ENCODE results near the gene EGF.

The EGF gene

GRCh38 chr4:109966891-109967481 is 54.3 kb downstream of the EGF start:
- no peak for FAIRE-seq

DNA sequence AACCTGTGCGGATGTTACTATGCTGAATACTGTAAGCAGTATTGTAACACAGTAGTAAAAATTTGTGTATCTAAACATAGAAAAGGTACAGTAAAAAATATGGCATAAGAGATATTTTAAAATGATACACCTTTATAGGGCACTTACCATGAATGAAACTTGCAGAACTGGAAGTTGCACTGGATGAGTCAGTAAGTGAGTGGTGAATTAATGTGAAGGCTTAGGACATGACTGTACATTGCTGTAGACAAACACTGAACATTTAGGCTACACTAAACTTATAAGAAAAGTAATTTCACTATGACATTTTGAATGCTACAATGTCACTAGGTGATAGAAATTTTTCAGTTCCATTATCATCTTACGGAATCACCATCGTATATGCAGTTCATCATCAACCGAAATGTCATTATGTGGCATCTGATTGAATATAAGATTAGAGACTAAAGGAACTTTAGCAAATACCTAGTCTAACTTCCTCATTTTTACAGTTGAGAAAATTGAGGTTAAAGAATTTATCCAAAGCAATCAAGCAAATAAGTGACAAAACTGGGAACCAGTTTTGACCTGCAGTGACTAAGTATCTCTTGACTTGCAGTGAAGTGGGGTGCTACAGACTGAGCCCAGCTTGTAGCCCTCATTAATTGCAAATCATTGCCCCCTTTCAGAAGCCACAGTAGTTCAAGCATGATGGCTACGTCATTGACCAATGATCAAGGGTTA is 55.3 kb downstream of the EGF start:
- FAIRE-seq, result no peak

GRCh38 chr4:109969087-109969486 is 56.4 kb downstream of the EGF start:
- FAIRE-seq, result no peak

DNA sequence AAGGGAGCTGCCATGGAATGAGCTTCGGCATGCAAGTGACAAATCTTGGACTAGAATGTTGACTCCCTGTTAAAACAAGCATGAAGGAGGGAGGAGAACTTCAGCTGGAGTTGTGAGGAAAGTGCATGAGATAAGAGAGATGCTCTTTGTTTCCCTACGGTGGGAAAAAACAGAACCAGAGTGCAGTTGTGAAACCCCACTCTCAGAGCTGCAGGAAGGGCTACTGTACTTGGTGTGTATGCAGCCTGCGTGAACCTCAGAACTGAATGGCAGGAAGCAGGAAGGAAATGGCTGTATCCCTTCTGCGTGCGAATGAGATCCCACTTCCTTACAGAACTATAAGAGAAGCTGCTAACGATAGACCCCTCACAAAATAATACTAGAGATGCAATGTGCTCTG is 57.2 kb downstream of the EGF start:
- FAIRE-seq, result no peak

DNA sequence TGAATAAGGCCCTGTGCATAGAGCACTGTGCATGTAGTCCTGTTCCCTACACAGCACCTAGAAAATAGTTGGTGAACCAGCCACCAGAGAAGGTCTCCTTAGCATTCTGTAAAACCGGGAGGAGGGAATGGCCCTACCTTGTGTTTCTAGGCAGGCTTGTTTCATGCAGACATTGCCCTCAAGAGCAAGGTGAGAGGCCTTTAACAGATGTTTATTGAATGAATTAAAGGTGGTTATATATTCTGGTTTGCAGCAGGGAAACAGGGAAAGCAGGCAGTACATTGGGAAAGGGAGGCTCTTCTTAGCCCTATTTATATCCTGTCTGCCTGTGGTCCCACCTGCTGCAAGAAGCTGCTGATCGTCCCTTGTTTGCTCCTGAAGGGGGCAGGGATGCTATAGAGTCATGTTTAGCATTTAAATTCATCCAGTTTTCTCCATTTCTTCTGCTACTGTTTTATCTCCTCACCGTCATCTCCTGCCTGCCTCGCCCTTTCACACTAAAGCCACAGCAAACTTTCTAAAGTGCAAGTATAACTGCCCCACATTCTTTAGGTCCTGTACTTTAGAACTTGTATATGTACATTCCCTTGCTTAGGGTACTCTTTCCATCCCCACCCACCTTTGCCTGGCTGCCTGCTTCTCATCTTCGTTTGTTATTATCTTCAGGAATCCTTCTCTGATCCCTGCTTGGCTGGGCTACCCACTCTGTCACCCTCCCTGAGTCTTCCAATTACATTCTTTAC is 60.3 kb downstream of the EGF start:
- no peak for FAIRE-seq

DNA sequence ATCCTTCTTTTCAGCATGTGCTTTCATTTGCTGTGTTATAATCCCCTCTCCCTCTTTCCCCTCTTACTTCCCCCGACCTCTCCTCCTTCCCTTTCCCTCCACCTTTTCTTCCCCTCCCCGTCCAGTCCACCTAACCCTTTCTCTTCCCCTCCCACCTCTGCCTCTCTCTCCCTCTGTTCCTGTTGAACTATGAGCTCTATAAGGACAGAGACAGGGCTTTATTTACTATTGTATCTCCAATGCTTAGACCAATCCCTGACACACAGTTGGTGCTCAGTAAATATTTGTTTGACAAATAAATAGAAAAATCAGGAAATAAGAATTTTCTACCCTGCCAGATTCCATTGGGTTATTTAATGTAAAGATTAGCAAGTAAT is 60.8 kb downstream of the EGF start:
- no peak for FAIRE-seq

DNA sequence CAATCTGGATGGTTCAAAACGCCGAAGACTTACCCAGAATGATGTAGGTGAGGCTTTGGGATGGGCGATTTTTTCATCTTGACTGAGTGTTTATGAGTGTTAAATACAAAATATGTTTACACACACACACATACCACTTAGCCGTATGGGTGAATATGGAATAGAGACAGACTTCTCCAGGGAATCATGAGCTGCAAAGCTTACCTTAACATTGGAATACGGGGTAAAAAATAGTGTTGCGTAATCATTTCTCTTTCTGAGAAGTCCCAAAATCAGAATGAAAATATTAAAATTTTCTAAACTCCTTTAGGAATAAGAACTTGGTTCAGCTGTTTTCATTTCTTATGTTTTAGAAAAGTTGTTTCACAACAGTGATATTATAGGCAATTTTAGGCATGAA is 63.5 kb downstream of the EGF start:
- FAIRE-seq, result no peak

- FAIRE-seq, result peak; percentile 96
These were observed 65.3 kb downstream of the EGF start for GRCh38 chr4:109977854-109978501.

- no peak for FAIRE-seq
These were observed 66.2 kb downstream of the EGF start for GRCh38 chr4:109978704-109979454.

DNA sequence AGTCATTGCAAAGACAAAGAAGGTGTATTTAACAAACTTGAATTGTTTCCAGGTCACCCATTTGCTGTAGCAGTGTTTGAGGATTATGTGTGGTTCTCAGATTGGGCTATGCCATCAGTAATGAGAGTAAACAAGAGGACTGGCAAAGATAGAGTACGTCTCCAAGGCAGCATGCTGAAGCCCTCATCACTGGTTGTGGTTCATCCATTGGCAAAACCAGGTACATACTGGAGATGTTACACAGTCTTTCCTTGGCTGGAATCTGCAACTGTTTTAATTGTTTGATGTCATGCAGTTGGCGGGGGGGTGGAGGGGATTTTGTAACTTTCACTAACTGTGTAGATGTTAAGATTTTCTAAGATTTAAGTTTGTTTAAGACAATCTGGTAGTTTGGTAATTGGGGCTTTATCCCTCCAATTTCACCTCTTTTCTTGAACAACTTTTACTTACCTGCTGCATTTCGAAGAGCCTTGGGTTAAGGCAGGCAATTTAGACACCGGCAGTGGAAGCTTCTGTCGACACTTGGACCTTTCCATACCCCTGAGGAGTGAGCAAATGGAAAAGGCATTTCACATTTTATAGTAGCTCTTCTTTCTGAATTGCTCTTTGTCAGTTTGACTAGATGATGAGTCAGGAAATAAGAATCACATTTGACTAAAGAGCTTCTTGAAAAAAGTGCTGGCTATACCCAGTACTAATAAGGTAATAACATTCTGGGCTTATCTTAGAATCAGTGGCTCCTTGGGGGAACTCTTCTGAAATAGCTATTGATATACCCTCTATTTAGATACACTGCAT is 67.4 kb downstream of the EGF start:
- FAIRE-seq, result no peak

GRCh38 chr4:109981936-109982335 is 69.3 kb downstream of the EGF start:
- FAIRE-seq, result no peak

DNA sequence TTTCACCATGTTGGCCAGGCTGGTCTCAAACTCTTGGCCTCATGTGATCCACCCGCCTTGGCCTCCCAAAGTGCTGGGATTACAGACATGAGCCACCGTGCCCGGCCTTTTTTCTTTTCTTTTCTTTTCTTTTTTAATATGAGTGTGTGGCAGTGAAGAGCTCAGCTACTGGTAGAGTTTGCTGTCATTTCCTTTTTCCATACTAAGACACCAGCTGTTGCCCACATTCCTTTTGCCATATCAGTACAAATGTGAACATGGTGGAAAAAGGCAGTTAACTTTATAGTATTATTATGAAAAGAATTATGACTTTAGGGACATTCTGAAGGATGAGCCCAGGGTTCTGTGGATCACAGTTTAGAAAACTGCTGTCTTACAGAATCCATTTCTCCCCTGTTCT is 69.8 kb downstream of the EGF start:
- no peak for FAIRE-seq

DNA sequence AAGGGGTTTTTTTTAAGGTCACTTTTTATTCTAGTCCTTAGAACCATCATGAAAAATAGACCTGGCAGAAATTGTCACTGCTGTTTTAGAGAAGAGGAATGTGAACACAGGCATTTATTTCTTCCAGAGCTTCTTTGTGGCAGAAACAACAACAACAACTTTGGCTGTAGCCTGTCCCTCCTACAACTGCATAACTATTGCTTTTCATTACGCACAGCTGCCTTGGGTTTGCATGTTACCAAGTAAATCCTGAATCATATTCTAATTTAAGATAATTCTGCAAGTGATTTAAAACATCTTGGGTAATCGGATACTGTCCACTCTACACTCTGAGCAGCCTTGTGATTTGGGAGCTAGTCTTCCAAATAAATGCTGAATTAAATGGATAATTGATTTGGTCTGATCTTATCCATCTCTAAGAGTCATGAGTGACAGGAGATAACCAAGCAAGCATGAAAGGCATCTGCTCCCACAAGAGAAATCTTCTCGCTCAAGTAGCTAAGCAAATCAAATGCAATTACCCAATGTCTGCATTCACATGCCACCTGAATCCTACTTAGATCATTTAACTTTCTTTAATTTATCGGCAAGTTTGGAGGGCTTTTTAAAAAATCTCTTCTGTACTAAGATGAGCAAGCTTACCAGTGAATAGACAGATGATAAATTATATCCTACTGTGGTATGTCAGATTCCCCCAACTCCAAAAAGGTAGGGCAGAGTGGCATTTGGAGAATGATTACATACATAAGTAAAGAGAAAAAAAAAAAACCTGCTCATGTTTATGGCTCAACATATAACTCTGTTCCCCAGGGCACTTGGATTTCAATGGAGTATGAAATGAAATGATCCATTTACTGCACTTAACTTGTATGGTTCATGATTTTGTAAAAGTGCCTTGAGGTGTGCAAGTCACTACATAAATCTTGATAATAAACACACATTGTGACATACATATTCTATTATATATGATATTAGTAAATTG is 73.6 kb downstream of the EGF start:
- FAIRE-seq, result no peak

- no peak for FAIRE-seq
These were observed 76.4 kb downstream of the EGF start for GRCh38 chr4:109989044-109989443.

- FAIRE-seq, result no peak
These were observed 76.9 kb downstream of the EGF start for GRCh38 chr4:109989618-109990017.

DNA sequence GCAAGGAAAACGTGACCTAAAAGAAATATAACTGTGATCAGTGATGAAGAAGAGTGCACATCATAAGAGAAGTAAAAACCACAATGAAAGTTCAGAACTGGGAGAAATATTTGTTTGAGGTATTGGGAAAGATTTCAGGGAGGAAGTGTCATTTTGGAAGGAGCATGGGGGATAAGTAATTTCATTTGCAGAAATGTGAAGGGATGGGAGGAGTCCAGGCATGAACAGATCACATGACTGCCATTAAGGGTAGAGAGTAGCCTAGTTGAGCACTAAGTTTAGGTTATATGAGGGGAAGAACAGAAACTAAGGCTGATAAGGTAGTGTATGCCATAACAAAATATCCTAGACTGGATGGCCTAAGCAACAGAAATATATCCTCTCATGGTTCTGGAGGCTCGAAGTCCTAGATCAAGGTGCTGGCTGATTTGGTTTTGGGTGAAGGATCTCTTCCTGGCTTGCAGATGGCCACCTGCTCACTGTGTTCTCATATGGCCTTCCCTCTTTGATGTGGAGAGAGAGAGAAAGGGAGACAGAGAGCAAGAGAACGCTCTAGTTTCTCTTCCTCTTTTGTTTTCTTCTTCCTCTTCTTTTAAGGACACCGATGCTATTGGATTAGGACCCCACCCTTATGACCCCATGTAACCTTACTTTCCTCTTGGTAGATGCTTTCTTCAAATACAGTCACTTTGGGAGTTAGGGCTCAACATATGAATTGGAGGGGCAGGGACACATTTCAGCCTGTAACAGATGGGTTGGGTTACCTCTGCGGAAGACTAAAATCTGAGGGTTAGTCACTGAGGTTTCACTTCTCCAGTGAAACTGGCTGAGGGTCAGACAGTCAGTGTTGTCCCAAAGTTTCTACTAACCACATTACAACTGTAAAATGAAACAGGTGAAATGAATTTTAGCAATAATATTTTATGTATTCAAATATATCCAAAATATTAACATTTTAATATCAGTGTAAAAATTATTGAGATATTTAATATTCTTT is 77.9 kb downstream of the EGF start:
- FAIRE-seq, result no peak

- no peak for FAIRE-seq
These were observed 80.4 kb downstream of the EGF start for GRCh38 chr4:109993116-109993515.

- FAIRE-seq, result no peak
These were observed 81.7 kb downstream of the EGF start for GRCh38 chr4:109994415-109994827.

GRCh38 chr4:109996526-109996925 is 83.8 kb downstream of the EGF start:
- no peak for FAIRE-seq

Measured in A204.1 (cell line).